Measurements from ENCODE around the gene DSCAML1. TPM values are rescaled to one million over a fixed set of nuclear protein-coding genes. Genes with fewer than 3 reads are reported as not detected.

Gene DSCAML1
- total RNA-seq, 4 donors from 2014 or later: 0.20 to 1.1 (median 0.36) TPM

- Histone ChIP-seq H3K36me3 (no peaks in the 10 kb centered on the region), H3K27ac (no peak overlapping the region), H3K4me1 (peaks cover 0 to 7% (median 0%) of the 10 kb centered on the region in 4 donors), H3K4me3 (no peak overlapping the region), H3K27me3 (peaks cover 0 to 4% of the 10 kb centered on the region in 2 donors), H3K9me3 (no peaks in the 10 kb centered on the region)
- no peak for DNase-seq (ENCODE audit: low spot score in 2 of 2)
- WGBS, 2 donors: 88 to 90% methylated on average over 8 of the region's 8 CpGs
- TF ChIP-seq, protein P1, sequence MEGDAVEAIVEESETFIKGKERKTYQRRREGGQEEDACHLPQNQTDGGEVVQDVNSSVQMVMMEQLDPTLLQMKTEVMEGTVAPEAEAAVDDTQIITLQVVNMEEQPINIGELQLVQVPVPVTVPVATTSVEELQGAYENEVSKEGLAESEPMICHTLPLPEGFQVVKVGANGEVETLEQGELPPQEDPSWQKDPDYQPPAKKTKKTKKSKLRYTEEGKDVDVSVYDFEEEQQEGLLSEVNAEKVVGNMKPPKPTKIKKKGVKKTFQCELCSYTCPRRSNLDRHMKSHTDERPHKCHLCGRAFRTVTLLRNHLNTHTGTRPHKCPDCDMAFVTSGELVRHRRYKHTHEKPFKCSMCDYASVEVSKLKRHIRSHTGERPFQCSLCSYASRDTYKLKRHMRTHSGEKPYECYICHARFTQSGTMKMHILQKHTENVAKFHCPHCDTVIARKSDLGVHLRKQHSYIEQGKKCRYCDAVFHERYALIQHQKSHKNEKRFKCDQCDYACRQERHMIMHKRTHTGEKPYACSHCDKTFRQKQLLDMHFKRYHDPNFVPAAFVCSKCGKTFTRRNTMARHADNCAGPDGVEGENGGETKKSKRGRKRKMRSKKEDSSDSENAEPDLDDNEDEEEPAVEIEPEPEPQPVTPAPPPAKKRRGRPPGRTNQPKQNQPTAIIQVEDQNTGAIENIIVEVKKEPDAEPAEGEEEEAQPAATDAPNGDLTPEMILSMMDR (IDR thresholded peaks at IDR 0.05): no peak
- TF ChIP-seq POLR2A (IDR thresholded peaks at IDR 0.05): no peak
- TF ChIP-seq EP300 (IDR thresholded peaks at IDR 0.05): no peak
Measured at GRCh38 chr11:117482881-117483280, 314.1 kb downstream of the DSCAML1 start.

- Histone ChIP-seq H3K27ac (no peak overlapping the region), H3K36me3 (no peaks in the 10 kb centered on the region), H3K4me3 (no peak overlapping the region), H3K9me3 (no peaks in the 10 kb centered on the region), H3K27me3 (peaks cover 0 to 4% of the 10 kb centered on the region in 2 donors), H3K4me1 (peaks cover 0 to 7% (median 0%) of the 10 kb centered on the region in 4 donors)
- WGBS, 2 donors: 95 to 96% methylated on average over 22 to 23 of the region's 23 CpGs
- TF ChIP-seq POLR2A (IDR thresholded peaks at IDR 0.05): no peak
- TF ChIP-seq, protein P1 (IDR thresholded peaks at IDR 0.05): no peak
- no peak for TF ChIP-seq EP300 (IDR thresholded peaks at IDR 0.05)
- DNase-seq (ENCODE audit: low spot score in 2 of 2): no peak
Measured at GRCh38 chr11:117481885-117482284, 315.1 kb downstream of the DSCAML1 start.

DNA sequence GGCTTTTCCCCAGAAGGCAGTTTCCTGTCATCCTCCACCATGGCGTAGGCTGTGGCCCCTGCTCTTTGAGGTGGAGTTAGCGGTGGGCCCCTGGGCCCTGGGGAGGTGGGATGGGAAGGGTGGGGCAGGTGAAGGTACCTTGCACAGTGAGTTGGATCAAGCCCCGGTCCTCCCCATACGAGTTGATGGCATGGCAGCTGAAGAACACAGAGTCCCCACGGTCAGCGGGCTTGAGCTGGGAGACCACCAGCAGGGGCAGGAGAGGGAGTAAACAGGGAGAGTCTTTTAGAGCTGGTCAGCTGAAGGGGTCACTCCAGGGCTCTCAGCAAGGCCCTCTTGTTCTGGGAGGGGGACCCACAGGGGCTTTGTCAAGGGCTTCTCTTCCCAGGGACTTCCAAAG lies 316.0 kb downstream of the DSCAML1 start:
- H3K36me3 ChIP-seq: no peaks in the 10 kb centered on the region
- DNase-seq (ENCODE audit: low spot score in 2 of 2): no peak
- H3K9me3 ChIP-seq: no peaks in the 10 kb centered on the region
- TF ChIP-seq, protein P1 (IDR thresholded peaks at IDR 0.05): no peak
- TF ChIP-seq POLR2A (IDR thresholded peaks at IDR 0.05) (no peak), EP300 (IDR thresholded peaks at IDR 0.05) (no peak)
- H3K4me3 ChIP-seq: no peak overlapping the region
- no peak overlapping the region for H3K27ac ChIP-seq
- peaks cover 0 to 4% of the 10 kb centered on the region in 2 donors for H3K27me3 ChIP-seq
- WGBS, 2 donors: 40 to 79% methylated on average over 2 to 6 of the region's 6 CpGs
- H3K4me1 ChIP-seq: peaks cover 0 to 7% (median 0%) of the 10 kb centered on the region in 4 donors

- no peaks in the 10 kb centered on the region for H3K36me3 ChIP-seq
- DNase-seq (ENCODE audit: low spot score in 2 of 2): no peak
- TF ChIP-seq POLR2A (IDR thresholded peaks at IDR 0.05) (no peak), EP300 (IDR thresholded peaks at IDR 0.05) (no peak)
- TF ChIP-seq, protein P1 (IDR thresholded peaks at IDR 0.05): no peak
- H3K4me1 ChIP-seq: peaks cover 0 to 7% (median 0%) of the 10 kb centered on the region in 4 donors
- no peak overlapping the region for H3K4me3 ChIP-seq
- no peaks in the 10 kb centered on the region for H3K9me3 ChIP-seq
- WGBS, 2 donors: 93 to 95% methylated on average over 15 of the region's 15 CpGs
- H3K27ac ChIP-seq: no peak overlapping the region
- H3K27me3 ChIP-seq: peaks cover 0 to 4% of the 10 kb centered on the region in 2 donors
Measured at GRCh38 chr11:117480221-117480620, 316.8 kb downstream of the DSCAML1 start.

GRCh38 chr11:117479372-117479771 lies 317.6 kb downstream of the DSCAML1 start:
- 89 to 92% methylated on average over 8 of the region's 8 CpGs for WGBS, 2 donors
- DNase-seq (ENCODE audit: low spot score in 2 of 2): no peak
- Histone ChIP-seq H3K4me1 (peaks cover 0 to 7% (median 0%) of the 10 kb centered on the region in 4 donors), H3K36me3 (no peaks in the 10 kb centered on the region), H3K27me3 (peaks cover 0 to 4% of the 10 kb centered on the region in 2 donors), H3K9me3 (no peaks in the 10 kb centered on the region), H3K27ac (no peak overlapping the region), H3K4me3 (no peak overlapping the region)
- TF ChIP-seq POLR2A (IDR thresholded peaks at IDR 0.05) (no peak), EP300 (IDR thresholded peaks at IDR 0.05) (no peak)
- TF ChIP-seq, protein P1 (IDR thresholded peaks at IDR 0.05): no peak

All from tibial nerve (tissue), 4 donors.